SJCRH30 (cell line): ENCODE measurements around the gene TOP3B. TPM values are rescaled to one million over a fixed set of nuclear protein-coding genes. Genes with fewer than 3 reads are reported as not detected.
A peak's percentile ranks its signal among the peaks of the same experiment; 100 is the strongest.

ENCODE experiments used
- DNase-seq, 2 experiments: peaks; one replicate each; pipeline ENCODE4 v3.0.0-alpha.2; 2015 to 2020
- H3K27ac ChIP-seq: fragments of 250-450 bp; sonication (Bioruptor Pico); 2 replicates; pipeline ENCODE4 v1.5.1; 2020; ENCODE audit warnings: mild to moderate bottlenecking, moderate library complexity
- H3K27me3 ChIP-seq: fragments of 250-450 bp; sonication (Bioruptor Pico); 2 replicates; pipeline ENCODE4 v1.5.1; 2020; ENCODE audit warnings: mild to moderate bottlenecking, moderate library complexity
- H3K36me3 ChIP-seq: fragments of 250-450 bp; sonication (Bioruptor Pico); 2 replicates; pipeline ENCODE4 v1.5.1; 2020; ENCODE audit warnings: mild to moderate bottlenecking, moderate library complexity
- H3K4me1 ChIP-seq: fragments of 250-450 bp; sonication (Bioruptor Pico); 2 replicates; pipeline ENCODE4 v1.5.1; 2020; ENCODE audit warnings: mild to moderate bottlenecking, moderate library complexity
- H3K4me3 ChIP-seq: fragments of 250-450 bp; sonication (Bioruptor Pico); 2 replicates; pipeline ENCODE4 v1.5.1; 2020; ENCODE audit warnings: mild to moderate bottlenecking, moderate library complexity
- H3K9me3 ChIP-seq: fragments of 250-450 bp; sonication (Bioruptor Pico); replicated peaks from 2 replicates; pipeline ENCODE4 v1.5.1; 2020; ENCODE audit warnings: mild to moderate bottlenecking, moderate library complexity
- total RNA-seq: library from RNA; depleted of rRNA; stranded (reverse); fragments of >200 nt; shearing (Covaris generic); gene quantifications from 2 replicates; pipeline ENCODE4 v1.2.3, GENCODE V29; 2014

Gene TOP3B
- total RNA-seq, 1 experiment from 2014 or later, result 33.8 TPM

- no peaks in the 10 kb centered on the region for H3K36me3 ChIP-seq
- H3K27me3 ChIP-seq, result peaks cover 6% of the 10 kb centered on the region; the same call in 1 of the 2 replicates
- H3K4me3 ChIP-seq, result no peak overlapping the region
- no peak overlapping the region for H3K27ac ChIP-seq
- H3K4me1 ChIP-seq, result no peaks in the 10 kb centered on the region
- no peaks in the 10 kb centered on the region for H3K9me3 ChIP-seq
- DNase-seq, result no peak
These were observed 19.3 kb upstream of the TOP3B start for GRCh38 chr22:22001664-22002525.

- Histone ChIP-seq H3K4me1 (no peaks in the 10 kb centered on the region), H3K27ac (no peak overlapping the region), H3K36me3 (no peaks in the 10 kb centered on the region), H3K4me3 (no peak overlapping the region), H3K27me3 (peaks cover 8% of the 10 kb centered on the region; the same call in 1 of the 2 replicates), H3K9me3 (no peaks in the 10 kb centered on the region)
- no peak for DNase-seq
These were observed 16.1 kb upstream of the TOP3B start for GRCh38 chr22:21998595-21999247.

GRCh38 chr22:21996175-21996720 lies 13.7 kb upstream of the TOP3B start:
- no peak overlapping the region for H3K4me3 ChIP-seq
- H3K27ac ChIP-seq, result no peak overlapping the region
- no peaks in the 10 kb centered on the region for H3K4me1 ChIP-seq
- no peak for DNase-seq
- no peaks in the 10 kb centered on the region for H3K9me3 ChIP-seq
- no peaks in the 10 kb centered on the region for H3K36me3 ChIP-seq
- peaks cover 8% of the 10 kb centered on the region for H3K27me3 ChIP-seq

GRCh38 chr22:21995660-21996059 lies 13.1 kb upstream of the TOP3B start:
- no peak overlapping the region for H3K27ac ChIP-seq
- no peak overlapping the region for H3K4me3 ChIP-seq
- no peaks in the 10 kb centered on the region for H3K9me3 ChIP-seq
- H3K27me3 ChIP-seq, result peaks cover 8% of the 10 kb centered on the region
- no peak for DNase-seq
- no peaks in the 10 kb centered on the region for H3K36me3 ChIP-seq
- H3K4me1 ChIP-seq, result peaks cover 2% of the 10 kb centered on the region

GRCh38 chr22:21994881-21995444 lies 12.4 kb upstream of the TOP3B start:
- no peak overlapping the region for H3K27ac ChIP-seq
- DNase-seq, result no peak
- H3K4me3 ChIP-seq, result no peak overlapping the region
- peaks cover 8% of the 10 kb centered on the region for H3K27me3 ChIP-seq
- H3K36me3 ChIP-seq, result no peaks in the 10 kb centered on the region
- peaks cover 6% of the 10 kb centered on the region for H3K4me1 ChIP-seq
- no peaks in the 10 kb centered on the region for H3K9me3 ChIP-seq

- Histone ChIP-seq H3K4me1 (peaks cover 11% of the 10 kb centered on the region), H3K36me3 (no peaks in the 10 kb centered on the region), H3K27ac (no peak overlapping the region), H3K27me3 (peaks cover 8% of the 10 kb centered on the region), H3K9me3 (no peaks in the 10 kb centered on the region), H3K4me3 (no peak overlapping the region)
- DNase-seq, result no peak
These were observed 10.1 kb upstream of the TOP3B start for GRCh38 chr22:21992593-21993237.

- Histone ChIP-seq H3K27ac (no peak overlapping the region), H3K9me3 (no peaks in the 10 kb centered on the region), H3K36me3 (no peaks in the 10 kb centered on the region), H3K4me1 (peaks cover 11% of the 10 kb centered on the region), H3K4me3 (no peak overlapping the region), H3K27me3 (peaks cover 8% of the 10 kb centered on the region)
- DNase-seq, result no peak
These were observed 9.2 kb upstream of the TOP3B start for GRCh38 chr22:21991774-21992173.

- Histone ChIP-seq H3K36me3 (no peaks in the 10 kb centered on the region), H3K4me1 (peaks cover 11% of the 10 kb centered on the region), H3K9me3 (no peaks in the 10 kb centered on the region), H3K4me3 (no peak overlapping the region), H3K27me3 (peaks cover 8% of the 10 kb centered on the region), H3K27ac (no peak overlapping the region)
- no peak for DNase-seq
These were observed 8.7 kb upstream of the TOP3B start for GRCh38 chr22:21991304-21991596.

- no peak overlapping the region for H3K4me3 ChIP-seq
- no peak overlapping the region for H3K27ac ChIP-seq
- peak; percentile 46 to 53 for DNase-seq
- H3K36me3 ChIP-seq, result no peaks in the 10 kb centered on the region
- H3K27me3 ChIP-seq, result peaks cover 8% of the 10 kb centered on the region
- no peaks in the 10 kb centered on the region for H3K9me3 ChIP-seq
- H3K4me1 ChIP-seq, result peaks cover 11% of the 10 kb centered on the region
These were observed 8.1 kb upstream of the TOP3B start for GRCh38 chr22:21990445-21991303.

GRCh38 chr22:21989049-21989448 lies 6.5 kb upstream of the TOP3B start:
- no peak overlapping the region for H3K27ac ChIP-seq
- H3K9me3 ChIP-seq, result no peaks in the 10 kb centered on the region
- peak; percentile 49 to 58 for DNase-seq
- H3K27me3 ChIP-seq, result peaks cover 3% of the 10 kb centered on the region; the same call in 1 of the 2 replicates
- H3K4me1 ChIP-seq, result peaks cover 11% of the 10 kb centered on the region
- no peak overlapping the region for H3K4me3 ChIP-seq
- H3K36me3 ChIP-seq, result no peaks in the 10 kb centered on the region

GRCh38 chr22:21985214-21985613 lies 2.6 kb upstream of the TOP3B start:
- H3K4me1 ChIP-seq, result peaks cover 4% of the 10 kb centered on the region; the same call in 1 of the 2 replicates
- no peak overlapping the region for H3K27ac ChIP-seq
- no peaks in the 10 kb centered on the region for H3K27me3 ChIP-seq
- no peak for DNase-seq
- no peaks in the 10 kb centered on the region for H3K36me3 ChIP-seq
- H3K9me3 ChIP-seq, result no peaks in the 10 kb centered on the region
- H3K4me3 ChIP-seq, result no peak overlapping the region

GRCh38 chr22:21984793-21985192 lies 2.2 kb upstream of the TOP3B start:
- no peak for DNase-seq
- H3K4me1 ChIP-seq, result peaks cover 4% of the 10 kb centered on the region; the same call in 1 of the 2 replicates
- H3K27me3 ChIP-seq, result no peaks in the 10 kb centered on the region
- H3K9me3 ChIP-seq, result no peaks in the 10 kb centered on the region
- H3K27ac ChIP-seq, result no peak overlapping the region
- H3K36me3 ChIP-seq, result no peaks in the 10 kb centered on the region
- H3K4me3 ChIP-seq, result no peak overlapping the region

- H3K4me3 ChIP-seq, result peak overlapping the region; percentile 98
- H3K9me3 ChIP-seq, result no peaks in the 10 kb centered on the region
- no peaks in the 10 kb centered on the region for H3K27me3 ChIP-seq
- no peaks in the 10 kb centered on the region; the same call in 1 of the 2 replicates for H3K36me3 ChIP-seq
- DNase-seq, result no peak
- no peaks in the 10 kb centered on the region for H3K4me1 ChIP-seq
- peak overlapping the region; percentile 63 for H3K27ac ChIP-seq
These were observed 713 bp downstream of the TOP3B start for GRCh38 chr22:21981874-21982273.

GRCh38 chr22:21980547-21980946 lies 2.0 kb downstream of the TOP3B start:
- H3K27ac ChIP-seq, result no peak overlapping the region
- no peaks in the 10 kb centered on the region for H3K4me1 ChIP-seq
- no peak overlapping the region for H3K4me3 ChIP-seq
- H3K9me3 ChIP-seq, result no peaks in the 10 kb centered on the region
- H3K27me3 ChIP-seq, result no peaks in the 10 kb centered on the region
- peaks cover 2% of the 10 kb centered on the region for H3K36me3 ChIP-seq
- no peak for DNase-seq
